ENCODE measurements around the gene IL16. TPM values are rescaled to one million over a fixed set of nuclear protein-coding genes. Genes with fewer than 3 reads are reported as not detected.
A peak's percentile ranks its signal among the peaks of the same experiment; 100 is the strongest.

IL16 gene
- total RNA-seq, 2 donors from 2014 or later: 25.9 to 114 TPM

- no peak for DNase-seq (ENCODE audit: low spot score in 2 of 2)
- Mint-ChIP-seq H3K27ac (no peak overlapping the region), H3K9me3 (no peaks in the 10 kb centered on the region), H3K36me3 (no peaks in the 10 kb centered on the region)
- no peak for ATAC-seq
These were observed 28.6 kb upstream of the IL16 start for GRCh38 chr15:81168131-81168526.

- DNase-seq (ENCODE audit: low spot score in 2 of 2) (no peak), ATAC-seq (no peak)
- H3K36me3 Mint-ChIP-seq: no peaks in the 10 kb centered on the region
- no peaks in the 10 kb centered on the region for H3K9me3 Mint-ChIP-seq
- no peak overlapping the region for H3K27ac Mint-ChIP-seq
These were observed 28.0 kb upstream of the IL16 start for GRCh38 chr15:81168644-81169043.

GRCh38 chr15:81170511-81170910, 26.2 kb upstream of the IL16 start:
- H3K36me3 Mint-ChIP-seq: no peaks in the 10 kb centered on the region
- no peak for ATAC-seq

GRCh38 chr15:81171286-81171685, 25.4 kb upstream of the IL16 start:
- ATAC-seq: no peak
- H3K36me3 Mint-ChIP-seq: no peaks in the 10 kb centered on the region
- no peak overlapping the region for H3K27ac Mint-ChIP-seq
- DNase-seq (ENCODE audit: low spot score in 2 of 2): no peak
- no peaks in the 10 kb centered on the region for H3K9me3 Mint-ChIP-seq

More at GRCh38 chr15:81170511-81170910, 26.2 kb upstream of the IL16 start:
- H3K27ac Mint-ChIP-seq: no peak overlapping the region
- H3K9me3 Mint-ChIP-seq: no peaks in the 10 kb centered on the region
- no peak for DNase-seq (ENCODE audit: low spot score in 2 of 2)

GRCh38 chr15:81174125-81174791, 22.4 kb upstream of the IL16 start:
- H3K27ac Mint-ChIP-seq: no peak overlapping the region
- no peaks in the 10 kb centered on the region for H3K36me3 Mint-ChIP-seq
- DNase-seq (ENCODE audit: low spot score in 2 of 2) (no peak), ATAC-seq (no peak)
- no peaks in the 10 kb centered on the region for H3K9me3 Mint-ChIP-seq

- DNase-seq (ENCODE audit: low spot score in 2 of 2): no peak
- no peaks in the 10 kb centered on the region for H3K36me3 Mint-ChIP-seq
- no peak overlapping the region for H3K27ac Mint-ChIP-seq
- no peak for ATAC-seq
- H3K9me3 Mint-ChIP-seq: no peaks in the 10 kb centered on the region
These were observed 21.8 kb upstream of the IL16 start for GRCh38 chr15:81174792-81175327.

GRCh38 chr15:81175496-81175895, 21.2 kb upstream of the IL16 start:
- DNase-seq (ENCODE audit: low spot score in 2 of 2): no peak
- Mint-ChIP-seq H3K27ac (no peak overlapping the region), H3K9me3 (no peaks in the 10 kb centered on the region), H3K36me3 (no peaks in the 10 kb centered on the region)
- ATAC-seq: no peak

GRCh38 chr15:81176291-81176893, 20.3 kb upstream of the IL16 start:
- DNase-seq (ENCODE audit: low spot score in 2 of 2) (no peak), ATAC-seq (no peak)
- Mint-ChIP-seq H3K27ac (no peak overlapping the region), H3K36me3 (no peaks in the 10 kb centered on the region), H3K9me3 (no peaks in the 10 kb centered on the region)

- no peak for DNase-seq (ENCODE audit: low spot score in 2 of 2)
- H3K9me3 Mint-ChIP-seq: no peaks in the 10 kb centered on the region
- no peak for ATAC-seq
- H3K36me3 Mint-ChIP-seq: no peaks in the 10 kb centered on the region
- no peak overlapping the region for H3K27ac Mint-ChIP-seq
These were observed 18.3 kb upstream of the IL16 start for GRCh38 chr15:81178365-81178764.

GRCh38 chr15:81181220-81181619, 15.5 kb upstream of the IL16 start:
- no peak for ATAC-seq
- H3K27ac Mint-ChIP-seq: no peak overlapping the region
- no peaks in the 10 kb centered on the region for H3K9me3 Mint-ChIP-seq
- DNase-seq (ENCODE audit: low spot score in 2 of 2): no peak
- H3K36me3 Mint-ChIP-seq: no peaks in the 10 kb centered on the region

GRCh38 chr15:81182031-81182755, 14.5 kb upstream of the IL16 start:
- no peaks in the 10 kb centered on the region for H3K9me3 Mint-ChIP-seq

GRCh38 chr15:81182756-81183438, 13.8 kb upstream of the IL16 start:
- no peaks in the 10 kb centered on the region for H3K36me3 Mint-ChIP-seq
- H3K27ac Mint-ChIP-seq: no peak overlapping the region
- DNase-seq (ENCODE audit: low spot score in 2 of 2) (no peak), ATAC-seq (no peak)
- H3K9me3 Mint-ChIP-seq: no peaks in the 10 kb centered on the region

More at GRCh38 chr15:81182031-81182755, 14.5 kb upstream of the IL16 start:
- DNase-seq (ENCODE audit: low spot score in 2 of 2): no peak
- peak in 1 of 2 donors; percentile 58 for ATAC-seq
- H3K36me3 Mint-ChIP-seq: no peaks in the 10 kb centered on the region
- no peak overlapping the region for H3K27ac Mint-ChIP-seq

- no peaks in the 10 kb centered on the region for H3K9me3 Mint-ChIP-seq
- ATAC-seq (no peak), DNase-seq (ENCODE audit: low spot score in 2 of 2) (no peak)
- no peak overlapping the region for H3K27ac Mint-ChIP-seq
- H3K36me3 Mint-ChIP-seq: no peaks in the 10 kb centered on the region
These were observed 13.3 kb upstream of the IL16 start for GRCh38 chr15:81183439-81183775.

GRCh38 chr15:81184188-81184587, 12.5 kb upstream of the IL16 start:
- ATAC-seq: peak in 1 of 2 donors; percentile 56
- Mint-ChIP-seq H3K36me3 (no peaks in the 10 kb centered on the region), H3K9me3 (no peaks in the 10 kb centered on the region), H3K27ac (no peak overlapping the region)
- no peak for DNase-seq (ENCODE audit: low spot score in 2 of 2)

GRCh38 chr15:81185631-81186295, 10.9 kb upstream of the IL16 start:
- H3K9me3 Mint-ChIP-seq: no peaks in the 10 kb centered on the region
- DNase-seq (ENCODE audit: low spot score in 2 of 2) (no peak), ATAC-seq (no peak)
- H3K27ac Mint-ChIP-seq: no peak overlapping the region
- no peaks in the 10 kb centered on the region for H3K36me3 Mint-ChIP-seq

- DNase-seq (ENCODE audit: low spot score in 2 of 2) (no peak), ATAC-seq (no peak)
- Mint-ChIP-seq H3K27ac (no peak overlapping the region), H3K9me3 (no peaks in the 10 kb centered on the region), H3K36me3 (no peaks in the 10 kb centered on the region)
These were observed 8.3 kb upstream of the IL16 start for GRCh38 chr15:81188354-81188753.

Measured in activated naive CD4-positive, alpha-beta T cell treated with anti-CD3 and anti-CD28 coated beads, Interleukin-2, amount 50 U/mL, for 72 hours (primary cell).